M059J (cell line): ENCODE data around the gene IL17RE. TPM values are rescaled to one million over a fixed set of nuclear protein-coding genes. Genes with fewer than 3 reads are reported as not detected.
"Not testable (repeated sequence)": the region's sequence is repeated elsewhere in the genome, so short reads cannot be mapped to it uniquely, and the experiment has no call there.

ENCODE experiments used
- DNase-seq: peaks from one replicate; pipeline ENCODE4 v3.0.0-alpha.2; 2012; ENCODE audit warnings: low read depth
- total RNA-seq: library from RNA; depleted of rRNA; stranded (reverse); fragments of >200 nt; shearing (Covaris generic); gene quantifications from 2 replicates; pipeline ENCODE4 v1.2.3, GENCODE V29; 2014

The IL17RE gene
- total RNA-seq, 1 experiment from 2014 or later: 0.05 TPM

GRCh38 chr3:9933561-9934234 is 31.1 kb downstream of the IL17RE start, which contains the start of gene CRELD1:
Gene CRELD1, plus strand, starts transcription at chr3:9933834. Its CDS starts 605 bp downstream, at chr3:9934439.
- peak; percentile 83 for DNase-seq

GRCh38 chr3:9934235-9934621 is 31.6 kb downstream of the IL17RE start:
- DNase-seq: no peak

GRCh38 chr3:9934993-9935392 is 32.3 kb downstream of the IL17RE start:
- no peak for DNase-seq

- DNase-seq: no peak
These were observed 33.4 kb downstream of the IL17RE start for GRCh38 chr3:9935966-9936510.

- DNase-seq: no peak
These were observed 35.0 kb downstream of the IL17RE start for GRCh38 chr3:9937486-9938238.

- DNase-seq: no peak
These were observed 36.3 kb downstream of the IL17RE start for GRCh38 chr3:9938966-9939365.

- not testable (repeated sequence) for DNase-seq
These were observed 37.3 kb downstream of the IL17RE start for GRCh38 chr3:9939906-9940305.

- no peak for DNase-seq
These were observed 38.1 kb downstream of the IL17RE start for GRCh38 chr3:9940746-9941145.

GRCh38 chr3:9942164-9942563 is 39.5 kb downstream of the IL17RE start:
- no peak for DNase-seq

- no peak for DNase-seq
These were observed 40.5 kb downstream of the IL17RE start for GRCh38 chr3:9942934-9943690.

- DNase-seq: no peak
These were observed 41.6 kb downstream of the IL17RE start for GRCh38 chr3:9944271-9944670.

- DNase-seq: no peak
These were observed 42.7 kb downstream of the IL17RE start for GRCh38 chr3:9945358-9945757.

GRCh38 chr3:9946112-9947024 is 43.7 kb downstream of the IL17RE start:
- peak; percentile 78 for DNase-seq

GRCh38 chr3:9947025-9947995 is 44.7 kb downstream of the IL17RE start:
- DNase-seq: peak; percentile 26

GRCh38 chr3:9948586-9948985 is 45.9 kb downstream of the IL17RE start:
- no peak for DNase-seq

GRCh38 chr3:9949115-9949514 is 46.5 kb downstream of the IL17RE start:
- no peak for DNase-seq

- DNase-seq: no peak
These were observed 47.0 kb downstream of the IL17RE start for GRCh38 chr3:9949626-9950025.

- DNase-seq: no peak
These were observed 48.5 kb downstream of the IL17RE start for GRCh38 chr3:9951126-9951525.

- DNase-seq: no peak
These were observed 48.9 kb downstream of the IL17RE start for GRCh38 chr3:9951598-9951961.
